Activated T-cell treated with anti-CD3 and anti-CD28 coated beads for 1 hour (primary cell): ENCODE data around the gene SERINC5.
A peak's percentile ranks its signal among the peaks of the same experiment; 100 is the strongest.
"Not testable (repeated sequence)": the region's sequence is repeated elsewhere in the genome, so short reads cannot be mapped to it uniquely, and the experiment has no call there.

Experiments
- DNase-seq: peaks from one replicate; pipeline ENCODE4 v3.0.0-alpha.2; 2020; ENCODE audit warnings: low read depth

SERINC5 gene

DNA sequence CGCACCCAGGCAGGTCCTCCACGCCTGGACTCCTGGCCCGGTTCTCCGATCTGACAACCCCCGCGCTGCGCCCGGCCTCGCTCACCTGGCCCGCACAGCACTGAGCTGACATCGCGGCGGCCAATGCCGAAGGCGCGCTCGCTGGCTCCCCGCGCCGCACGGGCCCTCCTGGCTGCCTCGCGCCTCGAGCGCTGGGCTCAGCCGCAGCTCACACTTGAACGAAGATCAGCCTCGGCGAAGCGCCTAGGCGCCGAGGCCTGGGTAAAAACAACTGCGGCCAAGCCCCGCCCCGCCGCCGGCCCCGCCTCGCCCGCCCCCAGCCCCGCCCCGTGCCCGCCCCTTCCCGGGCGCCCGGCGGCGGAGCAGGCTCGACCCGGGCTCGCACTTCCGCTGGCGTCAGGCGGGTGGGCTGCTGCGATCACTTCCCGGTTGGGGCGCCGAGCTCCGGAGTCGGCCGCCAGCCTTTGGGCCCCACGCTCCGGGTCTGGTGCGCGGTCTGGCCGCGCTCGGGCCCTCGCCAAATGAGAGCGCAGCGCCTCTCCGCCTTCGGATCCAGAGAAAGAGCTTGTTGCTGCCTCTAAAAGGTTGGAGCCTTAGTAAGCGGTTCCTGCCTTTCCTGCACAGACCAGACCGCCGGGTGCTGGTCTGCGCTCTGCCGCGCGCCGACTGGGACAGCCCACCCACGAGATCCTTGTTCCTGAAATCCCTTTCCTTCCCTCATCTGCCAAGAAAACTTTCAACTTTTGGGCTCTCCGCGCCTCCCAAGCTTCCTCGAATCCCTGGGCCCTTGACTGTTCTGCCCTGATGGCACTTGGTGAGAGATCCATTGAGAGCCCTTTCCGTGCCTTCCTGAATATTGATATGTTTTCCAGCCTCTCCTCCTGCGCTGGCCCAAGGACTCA lies at the start of gene SERINC5:
Gene SERINC5 (minus strand): TSS at position 238 of the 902 bp plus-strand sequence. CDS start 126 bp downstream, at position 112.
- DNase-seq = peak; percentile 74

DNA sequence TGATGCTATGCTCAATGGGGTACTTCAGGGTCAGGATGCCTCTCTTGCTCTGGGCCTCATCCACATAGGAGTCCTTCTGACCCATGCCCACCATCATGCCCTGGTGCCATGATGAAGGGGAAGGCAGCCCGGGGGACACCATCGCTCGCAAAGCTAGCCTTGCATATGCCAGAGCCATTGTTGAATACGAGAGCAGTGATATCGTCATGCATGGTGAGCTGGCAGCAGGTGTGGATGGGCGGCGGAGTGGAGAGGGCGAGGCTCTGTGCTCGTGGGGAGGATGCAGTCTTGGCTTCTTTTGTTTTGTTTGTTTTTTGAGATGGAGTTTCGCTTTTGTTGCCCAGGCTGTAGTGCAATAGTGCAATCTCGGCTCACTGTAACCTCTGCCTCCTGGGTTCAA lies 46.8 kb upstream of the SERINC5 start:
- no peak for DNase-seq

DNA sequence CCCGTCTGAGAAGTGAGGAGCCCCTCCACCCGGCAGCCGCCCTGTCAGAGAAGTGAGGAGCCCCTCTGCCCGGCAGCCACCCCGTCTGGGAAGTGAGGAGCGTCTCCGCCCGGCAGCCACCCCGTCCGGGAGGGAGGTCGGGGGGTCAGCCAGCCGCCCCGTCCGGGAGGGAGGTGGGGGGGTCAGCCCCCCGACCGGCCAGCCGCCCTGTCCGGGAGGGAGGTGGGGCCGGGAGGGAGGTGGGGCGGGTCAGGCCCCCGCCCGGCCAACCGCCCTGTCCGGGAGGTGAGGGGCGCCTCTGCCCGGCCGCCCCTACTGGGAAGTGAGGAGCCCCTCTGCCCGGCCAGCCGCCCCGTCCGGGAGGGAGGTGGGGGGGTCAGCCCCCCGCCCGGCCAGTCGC lies 45.5 kb upstream of the SERINC5 start:
- DNase-seq = not testable (repeated sequence)

DNA sequence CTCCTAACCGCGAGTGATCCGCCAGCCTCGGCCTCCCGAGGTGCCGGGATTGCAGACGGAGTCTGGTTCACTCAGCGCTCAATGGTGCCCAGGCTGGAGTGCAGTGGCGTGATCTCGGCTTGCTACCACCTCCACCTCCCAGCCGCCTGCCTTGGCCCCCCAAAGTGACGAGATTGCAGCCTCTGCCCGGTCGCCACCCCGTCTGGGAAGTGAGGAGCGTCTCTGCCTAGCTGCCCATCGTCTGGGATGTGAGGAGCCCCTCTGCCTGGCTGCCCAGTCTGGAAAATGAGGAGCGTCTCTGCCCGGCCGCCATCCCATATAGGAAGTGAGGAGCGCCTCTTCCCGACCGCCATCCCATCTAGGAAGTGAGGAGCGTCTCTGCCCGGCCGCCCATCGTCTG lies 44.9 kb upstream of the SERINC5 start:
- not testable (repeated sequence) for DNase-seq

DNA sequence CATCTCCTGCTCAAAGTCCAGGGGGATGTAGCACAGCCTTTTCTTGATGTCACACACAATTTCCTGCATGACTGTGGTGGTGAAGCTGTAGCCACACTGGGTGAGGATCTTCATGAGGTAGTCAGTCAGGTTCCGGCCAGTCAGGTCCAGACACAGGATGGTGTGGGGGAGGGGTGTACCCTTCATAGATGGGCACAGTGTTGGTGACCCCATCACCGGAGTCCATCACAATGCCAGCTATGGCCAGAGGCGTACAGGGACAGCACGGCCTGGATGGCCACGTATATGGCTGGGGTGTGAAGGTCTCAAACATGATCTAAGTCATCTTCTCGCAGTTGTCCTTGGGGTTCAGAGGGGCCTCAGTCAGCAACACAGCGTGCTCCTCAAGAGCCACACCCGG lies 44.3 kb upstream of the SERINC5 start:
- DNase-seq = no peak

DNA sequence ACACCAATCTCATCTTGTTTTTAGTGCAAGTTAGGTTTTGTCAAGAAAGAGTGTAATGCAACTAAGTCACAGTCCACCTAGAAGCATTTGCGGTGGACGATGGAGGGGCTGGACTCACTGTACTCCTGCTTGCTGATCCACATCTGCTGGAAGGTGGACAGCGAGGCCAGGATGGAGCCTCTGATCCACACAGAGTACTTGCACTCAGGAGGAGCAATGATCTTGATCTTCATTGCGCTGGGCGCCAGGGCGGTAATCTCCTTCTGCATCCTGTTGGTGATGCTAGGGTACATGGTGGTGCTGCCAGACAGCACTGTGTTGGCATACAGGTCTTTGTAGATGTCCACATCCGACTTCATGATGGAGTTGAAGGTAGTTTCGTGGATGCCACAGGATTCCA lies 43.8 kb upstream of the SERINC5 start:
- no peak for DNase-seq

DNA sequence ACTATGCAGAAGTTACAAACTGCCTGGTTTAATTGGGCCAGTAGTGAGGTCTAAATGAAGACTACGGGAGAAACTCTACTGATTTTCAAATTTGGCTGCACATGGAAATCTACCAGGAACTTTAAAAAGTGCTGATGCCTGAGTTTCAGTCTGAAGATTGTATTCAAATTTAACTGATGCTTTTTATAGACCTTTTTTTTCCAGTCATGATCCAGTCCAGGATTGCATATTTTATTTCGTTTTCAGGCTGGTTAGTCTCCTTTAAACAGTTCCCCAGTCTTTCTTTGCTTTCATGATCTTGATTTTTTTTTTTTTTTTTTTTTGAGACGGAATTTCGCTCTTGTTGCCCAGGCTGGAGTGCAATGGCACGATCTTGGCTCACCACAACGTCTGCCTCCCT lies 40.3 kb upstream of the SERINC5 start:
- no peak for DNase-seq

DNA sequence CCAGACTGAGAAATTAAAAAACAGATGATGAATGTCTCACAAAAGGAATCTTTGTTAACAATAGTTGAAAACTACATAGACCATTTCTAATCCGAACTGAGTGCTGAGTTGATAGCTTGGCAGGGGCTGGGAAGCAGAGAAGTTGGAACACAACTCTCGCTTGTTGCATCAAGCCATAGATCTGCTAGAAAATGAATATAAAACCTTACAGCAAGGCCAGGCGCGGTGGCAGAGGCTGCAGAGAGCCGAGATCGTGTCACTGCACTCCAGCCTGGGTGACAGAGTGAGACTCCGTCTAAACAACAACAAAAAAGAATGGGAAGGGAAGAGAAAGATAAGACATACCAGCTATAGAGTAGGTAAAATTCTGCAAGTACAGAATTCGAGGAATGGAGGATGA lies 35.9 kb upstream of the SERINC5 start:
- no peak for DNase-seq

DNA sequence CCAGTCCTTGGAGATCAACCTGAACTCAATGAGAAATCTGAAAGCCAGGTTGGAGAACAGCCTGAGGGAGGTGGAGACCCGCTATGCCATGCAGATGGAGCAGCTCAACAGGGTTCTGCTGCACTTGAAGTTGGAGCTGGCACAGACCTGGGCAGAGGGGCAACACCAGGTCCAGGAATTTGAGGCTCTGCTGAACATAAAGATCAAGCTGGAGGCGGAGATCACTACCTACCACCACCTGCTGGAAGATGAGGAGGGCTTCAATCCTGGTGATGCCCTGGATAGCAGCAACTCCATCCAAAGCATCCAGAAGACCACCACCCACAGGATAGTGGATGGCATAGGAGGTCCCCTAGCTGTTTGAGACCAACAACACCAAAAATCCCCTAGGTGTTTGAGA lies 33.5 kb upstream of the SERINC5 start:
- DNase-seq = no peak

DNA sequence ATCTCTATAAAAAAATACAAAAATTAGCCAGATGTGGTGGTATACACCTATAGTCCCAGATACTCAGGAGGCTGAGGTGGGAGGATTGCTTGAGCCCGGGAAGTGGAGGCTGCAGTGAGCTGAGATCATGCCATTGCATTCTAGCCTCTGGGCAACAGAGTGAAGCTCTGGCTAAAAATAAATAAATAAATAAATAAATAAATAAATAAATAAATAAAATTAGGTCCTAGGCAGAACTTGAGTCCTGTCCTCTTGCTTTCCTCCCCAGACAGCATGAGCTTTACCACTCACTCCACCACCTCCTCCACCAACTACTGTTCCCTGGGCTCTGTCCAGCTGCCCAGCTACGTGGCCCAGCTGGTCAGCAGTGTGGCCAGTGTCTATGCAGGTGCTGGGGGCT lies 32.3 kb upstream of the SERINC5 start:
- no peak for DNase-seq

DNA sequence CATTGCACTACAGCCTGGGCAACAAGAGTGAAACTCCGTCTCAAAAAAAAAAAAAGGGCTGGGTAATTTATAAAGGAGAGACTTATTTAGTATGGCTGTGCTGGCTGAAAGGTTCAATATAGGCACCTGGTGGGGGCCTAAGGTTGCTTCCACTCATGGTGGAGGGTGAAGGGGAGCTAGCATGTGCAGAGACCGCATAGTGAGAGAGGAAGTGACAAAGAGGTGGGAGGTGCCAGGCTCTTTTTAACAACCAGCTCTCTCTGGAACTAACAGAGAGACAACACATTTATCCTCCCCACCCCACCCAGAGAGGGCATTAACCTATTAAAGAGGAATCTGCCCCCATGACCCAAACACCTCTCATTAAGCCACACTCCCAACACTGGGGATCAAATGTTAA lies 28.9 kb upstream of the SERINC5 start:
- DNase-seq = no peak

DNA sequence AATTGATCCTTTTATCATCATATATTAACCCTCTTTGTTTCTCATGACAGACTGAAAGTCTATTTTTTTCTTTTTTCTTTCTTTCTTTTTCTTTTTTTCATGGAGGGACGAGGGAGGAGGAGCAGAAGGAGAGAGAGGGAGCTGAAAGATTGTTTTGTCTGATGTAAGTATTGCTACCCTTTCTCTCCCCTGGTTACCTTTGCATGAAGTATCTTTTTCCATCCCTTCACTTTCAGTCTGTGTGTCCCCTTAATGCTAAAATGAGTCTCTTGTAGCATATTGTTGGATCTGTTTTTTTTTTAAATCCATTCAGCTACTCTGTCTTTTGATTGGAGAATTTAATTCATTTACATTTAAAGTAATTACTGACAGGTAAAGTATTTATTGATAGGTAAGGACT lies 27.5 kb upstream of the SERINC5 start:
- DNase-seq = no peak

DNA sequence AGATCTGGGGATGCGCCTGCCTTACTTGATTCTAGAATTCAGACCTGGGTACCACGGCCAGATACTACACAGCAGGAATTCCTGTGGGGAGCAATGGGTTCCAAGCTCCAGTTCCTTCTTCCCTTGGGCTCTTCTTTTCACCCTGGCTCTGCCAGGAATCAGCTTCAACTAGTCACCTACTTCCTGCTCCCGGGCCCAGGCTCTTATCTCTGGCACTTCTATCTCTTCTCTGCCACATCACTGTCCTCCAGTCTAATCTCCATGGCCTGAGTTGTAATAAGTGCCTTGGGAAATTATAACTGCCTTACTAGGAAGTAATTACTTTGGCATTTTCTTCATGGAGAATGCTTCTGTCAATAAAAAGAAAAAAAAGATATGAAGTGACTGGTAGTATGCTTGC lies 26.2 kb upstream of the SERINC5 start:
- DNase-seq = no peak

DNA sequence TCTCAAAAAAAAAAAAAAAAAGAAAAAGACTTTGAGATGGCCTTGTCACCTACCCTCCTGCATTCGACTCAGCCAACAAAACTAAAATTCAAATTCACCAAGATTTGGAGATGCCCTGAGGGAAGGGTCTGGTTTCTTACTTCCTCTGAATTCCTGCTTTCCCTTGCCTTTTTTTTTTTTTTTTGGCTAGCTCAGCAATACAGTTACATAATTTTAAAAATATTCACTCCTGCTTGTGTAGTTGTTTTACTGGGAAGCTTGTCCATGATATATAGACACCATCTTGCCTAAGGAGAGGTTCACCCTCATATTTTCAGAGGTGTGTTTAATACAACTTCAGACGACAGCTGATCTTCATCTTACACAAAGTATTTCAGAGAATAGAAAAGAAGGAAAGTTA lies 21.3 kb upstream of the SERINC5 start:
- DNase-seq = no peak

DNA sequence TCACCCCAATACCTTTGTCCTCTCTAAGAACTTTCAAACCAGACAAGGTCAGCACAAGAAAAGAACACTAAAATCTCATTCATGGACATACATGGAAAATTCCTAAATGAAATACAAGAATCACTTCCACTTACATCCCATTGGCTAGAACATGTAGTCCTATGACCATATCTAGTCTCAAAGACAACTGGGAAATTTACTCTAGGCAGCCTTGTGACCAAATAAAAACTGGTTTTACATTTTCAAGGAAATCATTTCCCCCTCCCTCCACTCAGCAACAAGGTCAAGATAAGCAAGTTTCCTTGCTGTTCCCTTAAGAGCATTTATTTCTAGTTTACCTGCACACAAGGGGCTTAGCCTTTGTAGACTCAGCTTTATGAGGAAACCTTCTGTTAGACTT lies 20.3 kb upstream of the SERINC5 start:
- no peak for DNase-seq

DNA sequence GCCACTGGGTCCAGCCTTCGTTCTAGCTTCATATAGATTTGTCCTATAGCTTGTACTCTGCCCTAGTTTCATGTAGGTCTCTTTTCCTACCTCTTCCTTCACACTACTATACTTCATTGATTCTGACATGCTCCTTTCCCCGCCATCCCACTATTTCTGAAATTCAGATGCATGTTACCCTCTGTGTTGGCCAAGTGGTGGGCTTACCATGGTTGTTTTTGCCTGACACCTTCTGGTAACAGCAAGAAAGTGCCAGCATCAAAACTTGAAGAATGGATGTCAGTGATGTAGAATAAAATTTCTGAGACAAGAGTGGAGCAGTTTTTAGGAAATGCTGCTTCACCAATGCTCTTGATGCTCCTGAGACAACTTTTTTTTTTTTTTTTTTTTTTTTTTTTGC lies 19.5 kb upstream of the SERINC5 start:
- DNase-seq = no peak

DNA sequence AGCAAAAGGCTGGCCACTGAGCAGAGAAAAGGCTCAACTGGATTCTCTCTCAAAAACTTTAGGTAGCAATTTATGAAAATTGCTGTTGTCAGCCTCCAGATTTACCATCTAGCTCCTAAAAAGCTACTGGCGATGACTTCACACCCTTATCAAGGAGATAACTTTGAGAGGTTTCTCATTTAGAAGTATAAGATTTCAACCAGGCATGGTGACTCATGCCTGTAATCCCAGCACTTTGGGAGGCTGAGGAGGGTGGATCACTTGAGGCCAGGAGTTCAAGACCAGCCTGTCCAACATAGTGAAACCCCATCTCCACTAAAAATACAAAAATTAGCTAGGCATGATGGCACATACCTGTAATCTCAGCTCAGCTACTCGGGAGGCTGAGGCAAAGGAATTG lies 14.7 kb upstream of the SERINC5 start:
- DNase-seq = not testable (repeated sequence)

DNA sequence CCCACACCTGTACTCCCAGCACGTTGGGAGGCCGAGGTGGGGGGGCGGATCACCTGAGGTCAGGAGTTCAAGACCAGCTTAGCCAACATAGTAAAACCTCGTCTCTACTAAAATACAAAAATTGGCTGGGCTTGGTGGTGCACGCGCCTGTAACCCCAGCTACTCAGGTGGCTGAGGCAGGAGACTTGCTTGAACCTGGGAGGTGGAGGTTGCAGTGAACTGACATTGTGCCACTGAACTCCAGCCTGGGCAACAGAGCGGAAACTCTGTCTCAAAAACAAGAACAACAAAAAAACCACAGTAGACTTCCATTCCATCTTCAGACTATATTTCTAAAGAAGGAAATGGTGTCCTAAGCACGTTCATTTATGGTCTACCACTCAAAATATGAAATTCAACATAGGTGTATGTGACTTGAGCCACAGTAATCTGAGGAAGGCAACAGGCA lies 14.2 kb upstream of the SERINC5 start:
- no peak for DNase-seq

DNA sequence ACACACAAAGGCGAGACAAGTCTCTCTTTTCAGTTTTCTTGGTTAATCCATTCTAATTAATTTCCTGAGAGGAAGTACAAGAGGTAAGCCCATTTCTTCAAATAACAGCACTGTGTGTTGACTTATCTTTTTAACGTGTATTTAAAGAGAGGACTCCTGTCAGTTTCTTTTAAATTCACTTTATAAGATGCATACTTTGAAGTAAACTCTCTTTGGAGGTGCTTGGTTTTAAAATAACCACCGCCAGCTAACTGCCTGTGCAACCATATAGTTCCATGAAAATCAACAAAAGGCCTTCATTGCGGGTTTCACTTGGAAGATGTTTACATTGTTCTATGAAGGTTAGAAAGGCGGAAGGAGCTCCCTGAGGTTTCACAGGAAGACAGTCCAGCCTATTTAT lies 13.1 kb upstream of the SERINC5 start:
- no peak for DNase-seq

DNA sequence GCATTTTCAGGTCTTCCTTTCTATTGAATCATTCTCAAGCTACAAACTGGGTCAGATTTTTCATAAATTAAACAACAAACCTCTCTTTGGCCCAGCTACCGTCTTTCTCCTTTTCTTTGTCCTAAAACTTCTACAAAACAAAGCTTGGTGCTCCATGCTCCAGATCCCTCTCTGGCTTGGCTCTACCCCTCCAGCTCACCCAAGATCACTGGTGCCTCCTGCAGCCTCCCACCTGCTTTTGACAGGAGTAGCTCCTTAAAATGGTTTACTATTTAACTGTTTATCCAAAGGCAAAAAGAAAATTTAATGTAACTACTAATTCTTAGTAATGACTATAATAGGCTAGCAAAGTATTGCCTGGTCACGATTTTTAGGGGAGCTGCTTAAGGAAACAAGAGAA lies 10.7 kb upstream of the SERINC5 start:
- no peak for DNase-seq

DNA sequence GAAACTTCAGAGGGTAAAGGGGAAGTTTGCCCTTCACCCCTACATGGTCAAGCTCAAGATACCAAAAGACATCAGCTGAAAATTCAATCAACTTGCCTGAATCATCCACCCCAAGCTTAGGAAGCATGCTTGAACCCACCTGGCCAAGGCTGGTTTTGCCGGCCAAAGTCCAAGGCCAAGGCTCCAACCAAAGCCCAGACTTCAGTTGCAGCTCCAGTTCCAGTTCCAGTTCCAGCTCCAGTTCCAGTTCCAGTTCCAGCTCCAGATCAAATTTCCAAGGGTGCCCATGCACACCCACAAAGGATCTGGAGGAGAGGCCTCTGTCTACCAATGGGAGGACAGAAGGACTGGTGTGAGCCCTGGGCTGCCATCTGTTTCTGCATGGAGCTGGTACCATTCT lies 4.6 kb upstream of the SERINC5 start:
- DNase-seq = no peak

DNA sequence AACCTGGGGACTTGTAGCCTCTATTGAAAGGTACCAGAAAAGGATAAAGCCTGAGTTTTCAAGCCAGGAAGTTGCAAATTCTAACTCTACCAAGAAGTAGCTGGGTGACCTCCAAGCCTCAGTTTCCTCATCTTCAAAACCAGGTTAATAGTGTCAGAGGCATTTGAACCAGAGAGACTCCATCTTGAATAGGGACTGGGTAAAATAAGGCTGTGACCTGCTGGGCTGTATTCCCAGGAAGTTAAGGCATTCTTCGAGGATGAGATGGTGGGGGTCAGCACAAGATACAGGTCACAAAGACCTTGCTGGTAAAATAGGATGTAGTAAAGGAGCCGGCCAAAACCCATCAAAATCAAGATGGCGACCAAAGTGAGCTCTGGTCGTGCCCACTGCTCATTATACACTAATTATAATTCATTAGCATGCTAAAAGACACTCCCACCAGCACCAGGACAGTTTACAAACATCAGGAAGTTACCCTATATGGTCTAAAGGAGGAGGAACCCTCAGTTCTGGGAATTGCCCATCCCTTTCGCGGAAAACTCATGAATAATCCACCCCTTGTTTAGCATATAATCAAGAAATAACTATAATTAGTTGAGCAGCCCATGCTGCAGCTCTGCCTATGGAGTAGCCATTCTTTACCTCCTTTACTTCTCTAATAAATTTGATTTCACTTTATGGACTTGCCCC lies 3.8 kb upstream of the SERINC5 start:
- no peak for DNase-seq

DNA sequence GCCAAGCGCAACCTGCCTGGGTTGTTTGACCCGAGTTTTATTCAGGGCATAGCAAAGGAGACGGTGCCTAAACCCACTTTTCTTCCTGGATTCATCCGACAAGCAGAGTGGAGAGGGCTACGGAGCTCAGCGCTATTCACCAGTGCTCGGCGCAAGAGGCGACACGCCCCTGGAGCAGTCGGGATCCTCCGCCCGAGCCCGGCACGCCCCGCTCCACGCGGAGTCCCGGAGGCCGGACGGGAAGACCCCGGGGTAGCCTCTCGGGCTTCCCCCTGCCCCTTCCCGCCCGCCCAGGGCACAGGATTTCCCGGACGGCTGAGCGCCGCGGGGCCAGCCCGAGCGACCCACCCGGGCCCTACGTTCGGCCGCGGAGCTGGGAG lies 427 bp downstream of the SERINC5 start:
- DNase-seq = no peak
